HK-2 (cell line): ENCODE data around the gene RPP40.
"Not testable (repeated sequence)": the region's sequence is repeated elsewhere in the genome, so short reads cannot be mapped to it uniquely, and the experiment has no call there.

ENCODE experiments used
- DNase-seq: peaks from one replicate; pipeline ENCODE4 v3.0.0-alpha.2; 2018; ENCODE audit not compliant: unreplicated experiment

Gene RPP40, protein sequence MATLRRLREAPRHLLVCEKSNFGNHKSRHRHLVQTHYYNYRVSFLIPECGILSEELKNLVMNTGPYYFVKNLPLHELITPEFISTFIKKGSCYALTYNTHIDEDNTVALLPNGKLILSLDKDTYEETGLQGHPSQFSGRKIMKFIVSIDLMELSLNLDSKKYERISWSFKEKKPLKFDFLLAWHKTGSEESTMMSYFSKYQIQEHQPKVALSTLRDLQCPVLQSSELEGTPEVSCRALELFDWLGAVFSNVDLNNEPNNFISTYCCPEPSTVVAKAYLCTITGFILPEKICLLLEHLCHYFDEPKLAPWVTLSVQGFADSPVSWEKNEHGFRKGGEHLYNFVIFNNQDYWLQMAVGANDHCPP

DNA sequence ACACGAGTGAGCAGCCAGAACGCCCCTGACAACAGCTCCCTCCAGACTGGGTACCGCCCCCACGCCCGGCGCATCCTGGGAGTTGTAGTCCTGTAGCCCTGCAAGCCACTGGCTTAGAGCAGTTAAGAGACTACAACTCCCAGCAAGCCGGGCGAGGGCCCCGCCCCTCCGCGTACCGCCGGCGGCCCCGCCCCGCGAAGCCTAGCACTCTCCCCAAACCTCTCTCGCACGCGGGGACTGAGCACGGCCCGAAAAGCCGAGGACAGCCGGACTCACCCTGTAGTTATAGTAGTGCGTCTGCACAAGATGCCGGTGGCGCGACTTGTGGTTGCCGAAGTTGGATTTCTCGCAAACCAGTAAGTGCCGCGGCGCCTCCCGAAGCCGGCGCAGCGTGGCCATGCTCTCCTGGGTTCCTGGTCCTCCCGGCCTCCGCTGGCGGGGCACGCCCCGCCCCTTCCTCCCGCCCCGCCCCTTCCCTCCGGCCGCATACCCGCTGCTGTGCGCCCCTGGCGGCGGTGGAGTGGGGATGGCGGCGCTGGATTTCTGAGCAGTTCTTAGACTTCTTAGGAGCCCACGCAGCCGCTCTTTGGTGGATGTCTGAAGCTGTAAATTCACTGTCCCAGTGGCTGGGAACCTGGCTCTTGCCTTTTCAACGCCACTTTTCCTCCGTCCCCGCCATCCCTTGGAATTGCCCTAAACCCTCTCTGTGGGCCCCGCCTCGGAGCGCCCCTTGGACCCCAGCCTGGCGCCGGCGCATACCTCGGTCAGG, at the start of gene RPP40:
TSS of gene RPP40 (minus strand) at position 434 of the 769 bp plus-strand sequence. CDS start at position 399, 35 bp downstream.
- DNase-seq = peak; percentile 98

DNA sequence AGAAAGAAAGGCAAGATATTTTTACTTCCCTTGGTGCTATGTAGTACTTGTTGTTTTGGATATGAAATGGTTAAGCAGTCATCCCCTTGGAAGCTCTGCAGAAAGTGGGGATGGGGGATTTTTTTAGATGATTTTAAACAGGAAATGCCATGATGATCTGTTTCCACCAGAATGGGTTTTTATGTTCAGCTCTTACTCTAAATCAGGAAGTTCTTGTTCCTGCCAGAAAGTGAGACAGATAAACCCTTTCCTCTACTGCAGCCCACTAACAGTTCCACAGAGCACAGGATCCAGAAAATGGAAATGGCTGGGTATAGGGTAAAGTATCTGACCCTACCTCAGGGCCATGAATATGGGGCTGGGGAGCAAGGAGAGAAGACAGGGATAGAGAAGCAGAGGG, 49.2 kb upstream of the RPP40 start:
- no peak for DNase-seq

DNA sequence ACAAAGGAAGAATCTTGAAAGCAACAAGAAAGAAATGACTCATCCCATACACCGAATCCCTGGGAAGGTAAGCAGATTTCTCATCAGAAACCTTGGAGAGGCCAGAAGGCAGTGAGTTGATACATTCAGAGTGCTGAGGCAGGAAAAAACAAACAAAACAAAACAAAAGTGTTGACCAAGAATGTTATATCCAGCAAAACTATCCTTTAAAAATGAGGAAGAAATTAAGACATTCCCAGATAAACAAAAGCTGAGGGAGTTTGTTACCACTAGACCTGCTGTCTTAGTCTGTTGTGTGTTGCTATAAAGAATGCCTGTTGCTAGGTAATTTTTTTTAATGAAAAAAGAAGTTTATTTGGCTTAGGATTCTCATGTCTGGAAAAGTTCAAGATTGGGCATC, 47.6 kb upstream of the RPP40 start:
- no peak for DNase-seq

DNA sequence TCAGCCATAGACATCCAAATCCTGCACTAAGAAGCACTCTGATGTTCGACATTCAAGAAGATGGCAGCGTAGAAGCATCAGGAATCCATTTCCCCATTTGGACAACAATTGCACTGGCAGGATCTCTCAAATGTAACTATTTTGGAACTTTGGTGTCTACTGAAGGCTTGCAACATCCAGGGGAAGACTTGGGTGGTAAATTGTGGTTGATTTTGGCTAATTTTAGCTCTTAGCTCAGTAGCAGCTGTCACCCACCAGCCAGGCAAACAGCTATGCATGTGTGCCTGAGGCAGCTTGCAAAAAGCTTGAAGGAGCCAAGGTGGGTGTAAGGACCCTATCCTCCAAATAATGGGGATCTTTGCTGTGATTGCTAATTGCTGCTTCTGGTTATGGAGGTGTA, 46.2 kb upstream of the RPP40 start:
- DNase-seq = no peak

DNA sequence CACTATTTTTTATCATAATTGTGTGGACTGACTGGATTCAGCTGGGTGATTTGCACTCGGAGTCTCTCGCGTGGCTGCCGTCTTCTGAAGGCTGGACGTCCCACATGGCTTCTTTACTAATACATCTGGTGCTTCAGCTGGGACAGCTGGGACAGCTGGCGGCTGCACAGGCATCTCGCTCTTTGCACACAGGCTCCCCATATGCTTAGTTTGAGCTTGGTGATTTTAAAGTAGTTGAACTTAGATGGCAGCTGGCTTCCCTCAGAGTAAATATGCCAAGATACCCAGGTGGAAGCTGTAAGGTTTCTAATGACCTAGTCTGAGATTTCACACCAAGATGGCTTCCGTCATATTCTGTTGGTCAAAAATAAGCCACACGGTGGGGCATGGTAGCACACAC, 42.6 kb upstream of the RPP40 start:
- DNase-seq = no peak

DNA sequence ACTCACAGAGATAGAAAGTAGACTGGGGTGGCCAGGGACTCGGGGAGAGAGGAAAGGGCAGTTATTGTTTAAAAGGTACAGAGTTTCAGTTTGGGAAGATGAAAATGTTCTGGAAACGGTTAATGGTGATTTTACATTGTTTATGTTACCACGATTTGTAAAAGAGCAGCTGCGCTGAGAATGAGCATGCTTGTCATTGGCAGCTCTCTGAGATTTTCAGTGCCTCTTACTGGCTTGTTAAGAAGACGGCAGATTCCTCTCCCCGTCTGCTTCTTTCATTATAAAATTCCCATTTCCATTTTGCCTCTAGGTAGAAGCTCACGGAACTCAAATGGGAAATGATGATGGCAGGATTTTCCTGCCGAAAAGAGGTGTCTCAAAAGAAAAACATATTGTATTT, 41.6 kb upstream of the RPP40 start:
- DNase-seq = no peak

DNA sequence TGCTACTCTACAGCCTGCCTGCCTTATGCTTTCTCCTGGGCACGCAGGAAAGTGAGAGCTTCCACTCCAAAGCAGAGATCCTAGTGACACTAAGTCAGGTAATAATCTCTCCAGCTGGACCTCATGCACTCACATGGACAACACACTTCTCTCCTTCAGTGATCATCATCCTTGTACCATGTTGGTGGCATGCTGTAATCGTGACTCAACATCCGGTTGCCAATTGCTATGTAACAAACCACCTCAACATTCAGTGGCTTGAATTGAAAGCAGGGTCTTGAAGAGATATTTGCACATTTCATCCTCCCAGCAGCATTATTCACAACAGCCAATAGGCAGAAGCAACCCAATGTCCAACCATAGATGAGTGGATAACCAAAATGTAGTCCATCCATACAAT, 41.0 kb upstream of the RPP40 start:
- no peak for DNase-seq

DNA sequence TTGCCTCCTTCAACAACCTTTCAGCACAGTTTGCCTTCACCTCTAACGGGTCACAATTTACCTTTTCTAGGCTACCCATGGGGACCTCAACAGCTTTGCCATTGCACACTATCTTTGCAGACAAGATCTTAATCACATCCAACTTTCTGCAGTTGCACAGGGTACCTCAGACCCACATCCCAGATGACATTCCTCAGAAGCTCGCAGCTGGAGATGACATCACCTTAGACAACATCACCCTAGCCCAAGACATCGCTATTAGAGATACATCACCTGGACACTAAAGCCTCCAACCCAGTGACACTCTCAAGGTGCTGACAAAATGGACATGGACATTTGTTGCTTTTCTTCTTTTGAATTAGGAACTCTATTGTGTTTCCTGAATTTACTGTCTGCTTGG, 38.6 kb upstream of the RPP40 start:
- DNase-seq = no peak

DNA sequence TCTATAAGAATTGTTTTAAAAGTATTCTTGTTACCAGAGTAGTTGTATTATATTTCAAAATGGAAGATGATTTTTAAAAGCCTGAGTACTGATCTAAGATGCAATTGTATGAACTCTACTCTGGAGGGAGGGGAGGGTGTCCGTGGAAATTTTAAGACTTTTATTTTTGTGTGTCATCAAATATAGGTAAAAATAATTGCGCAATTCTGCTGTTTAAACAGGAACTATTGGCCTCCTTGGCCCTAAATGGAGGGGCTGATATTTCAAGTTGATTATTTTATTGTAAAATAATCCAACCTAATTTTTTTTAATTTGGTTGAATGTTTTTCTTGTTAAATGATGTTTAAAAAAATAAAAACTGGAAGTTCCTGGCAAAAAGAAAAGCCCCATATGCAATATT, 38.1 kb upstream of the RPP40 start:
- no peak for DNase-seq

DNA sequence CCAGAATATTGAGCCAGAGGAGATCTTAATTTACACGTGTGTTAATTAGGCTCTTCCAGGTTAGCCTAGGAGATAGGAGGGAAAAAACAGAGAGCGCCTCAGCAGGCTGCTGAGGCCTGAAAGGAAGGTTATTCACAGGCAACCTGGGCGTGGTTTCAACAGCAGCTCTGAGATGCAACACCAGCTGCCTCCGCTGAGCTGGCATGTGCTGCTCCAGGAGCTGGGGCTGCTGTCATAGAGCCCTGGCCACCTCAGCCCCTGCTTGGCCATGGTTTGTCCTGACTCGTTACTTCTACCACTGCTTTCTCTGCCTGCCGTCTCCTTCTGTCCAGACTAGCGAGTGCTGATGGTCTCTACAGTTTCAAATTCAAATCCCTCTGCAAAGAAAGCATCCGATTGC, 32.4 kb upstream of the RPP40 start:
- no peak for DNase-seq

DNA sequence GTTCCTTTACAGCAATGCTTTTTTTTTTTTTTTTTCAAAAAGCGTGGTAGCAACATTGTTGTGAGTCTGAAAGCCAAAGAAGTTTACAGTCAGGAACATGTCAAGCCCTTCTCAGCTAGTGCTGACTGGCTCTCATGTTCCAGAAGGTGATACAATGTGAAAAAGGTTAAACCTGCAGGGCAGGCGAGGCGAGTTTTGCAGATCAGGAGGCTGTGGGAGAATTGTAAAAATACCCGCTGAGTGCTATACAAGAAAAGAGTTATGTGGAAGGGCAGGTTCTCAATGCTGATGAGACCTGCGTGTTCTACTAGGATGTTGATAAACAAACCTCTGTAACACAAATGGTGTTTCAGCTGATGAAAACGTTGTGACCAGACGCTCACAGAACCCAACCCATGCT, 30.9 kb upstream of the RPP40 start:
- DNase-seq = no peak

DNA sequence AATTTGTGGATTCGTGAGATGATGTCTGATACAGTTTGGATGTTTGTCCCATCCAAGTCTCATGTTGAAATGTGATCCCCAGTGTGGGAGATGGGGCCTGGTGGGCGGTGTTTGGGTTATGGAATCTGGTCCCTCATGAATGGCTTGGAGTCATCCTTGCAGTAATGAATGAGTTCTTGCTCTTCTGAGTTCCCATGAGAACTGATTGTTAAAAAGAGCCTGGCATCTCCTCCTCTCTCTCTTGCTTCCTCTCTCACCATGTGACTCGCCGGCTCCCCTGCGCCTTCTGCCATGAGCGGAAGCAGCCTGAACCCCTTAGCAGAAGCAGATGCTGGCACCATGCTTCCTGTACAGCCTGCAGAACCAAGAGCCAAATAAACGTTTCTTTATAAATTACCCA, 30.5 kb upstream of the RPP40 start:
- no peak for DNase-seq

DNA sequence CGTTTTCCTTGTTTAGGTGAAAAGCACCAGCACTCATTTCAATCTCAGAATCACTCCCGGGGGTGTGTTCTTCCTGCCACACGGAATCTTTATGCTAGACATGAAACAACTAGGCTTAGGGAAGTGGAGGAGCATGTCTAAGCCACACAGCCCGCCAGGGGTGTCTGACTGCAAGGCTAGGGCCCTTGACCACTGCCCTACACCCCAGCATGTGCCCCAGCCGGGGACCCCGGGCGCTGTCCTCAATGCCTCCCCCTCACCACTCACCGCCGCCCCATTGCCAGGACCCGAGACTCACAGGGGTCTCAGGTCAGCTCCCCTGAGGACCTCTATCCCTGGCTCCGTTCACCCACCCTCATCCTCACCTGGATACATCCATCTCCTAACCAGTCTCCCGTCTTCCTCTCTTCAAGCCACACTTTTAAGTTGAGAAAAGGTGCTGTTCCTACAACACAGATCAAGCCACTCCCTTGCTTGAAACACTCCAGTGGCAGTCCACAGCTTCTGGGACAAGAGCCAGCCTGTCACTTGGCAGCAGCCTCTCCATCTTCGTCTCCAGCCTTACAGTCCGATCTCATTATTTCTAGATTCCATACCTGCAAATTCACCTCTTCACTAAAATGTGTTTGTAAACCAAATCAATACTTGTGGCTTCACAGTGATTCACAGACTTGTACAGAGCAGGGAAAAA, 29.5 kb upstream of the RPP40 start:
- DNase-seq = not testable (repeated sequence)

DNA sequence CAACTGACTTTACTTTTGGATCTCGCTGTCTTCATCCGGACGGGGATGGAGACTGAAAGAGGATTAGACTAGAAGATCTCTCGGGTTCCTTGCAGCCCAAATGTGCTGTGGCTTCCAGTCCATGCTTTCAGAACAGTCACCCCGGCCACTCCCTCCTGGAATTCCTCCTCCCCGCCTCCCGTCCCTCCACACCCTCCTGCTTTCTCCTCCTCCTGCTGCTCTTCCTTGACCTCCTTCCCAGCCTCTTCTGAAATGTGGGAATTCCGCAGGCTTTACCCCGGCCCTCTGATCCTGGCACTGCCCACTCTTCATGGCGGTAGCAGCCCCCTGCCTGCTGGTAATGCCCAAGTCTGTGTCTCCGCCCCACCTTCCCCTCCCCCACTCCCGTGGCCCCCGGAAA, 28.9 kb upstream of the RPP40 start:
- DNase-seq = not testable (repeated sequence)

DNA sequence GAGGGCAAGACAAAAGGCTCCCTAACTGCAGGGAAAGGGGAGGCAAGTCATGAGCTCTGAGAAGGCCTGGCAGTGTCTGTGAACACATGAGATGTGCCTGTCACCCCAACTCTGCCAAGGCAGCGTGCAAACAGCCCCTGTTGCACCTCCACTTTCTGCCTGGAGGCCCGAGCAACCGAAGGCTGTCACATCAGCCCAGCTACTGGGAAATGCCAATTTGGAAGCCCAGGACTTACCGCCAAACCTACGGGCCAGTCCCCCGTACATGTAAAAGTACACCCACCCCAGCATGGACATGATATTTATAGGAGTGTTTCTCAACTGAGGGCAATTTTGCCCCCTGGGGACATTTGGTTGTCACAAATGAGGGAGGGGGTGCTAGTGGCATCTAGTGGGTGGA, 27.3 kb upstream of the RPP40 start:
- no peak for DNase-seq

DNA sequence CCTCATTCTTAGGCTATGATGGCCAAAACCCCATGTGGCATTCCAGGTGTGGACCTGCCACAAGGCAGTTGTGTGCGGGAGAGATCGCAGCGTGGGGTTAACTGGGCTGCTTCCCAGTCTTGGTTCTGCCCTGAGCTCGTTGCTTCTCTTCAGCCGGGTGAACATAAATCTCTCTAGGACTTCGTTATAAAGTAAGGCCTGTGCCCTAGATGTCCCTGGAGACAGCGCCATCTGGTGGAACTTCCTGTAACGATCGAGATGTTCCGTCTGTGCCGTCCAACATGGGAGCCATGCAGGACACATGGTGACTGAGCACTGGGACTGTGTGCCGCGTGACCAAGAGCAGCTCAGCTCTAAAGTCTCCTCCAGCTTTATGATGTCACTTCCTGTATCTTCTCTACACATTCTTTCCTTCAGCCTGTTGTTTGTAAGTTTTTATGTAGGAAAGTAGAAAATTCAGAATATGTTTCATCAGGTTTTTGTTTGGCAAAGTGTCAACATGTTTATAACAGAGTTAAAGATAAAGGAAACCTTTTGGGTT, 26.8 kb upstream of the RPP40 start:
- DNase-seq = peak; percentile 64

DNA sequence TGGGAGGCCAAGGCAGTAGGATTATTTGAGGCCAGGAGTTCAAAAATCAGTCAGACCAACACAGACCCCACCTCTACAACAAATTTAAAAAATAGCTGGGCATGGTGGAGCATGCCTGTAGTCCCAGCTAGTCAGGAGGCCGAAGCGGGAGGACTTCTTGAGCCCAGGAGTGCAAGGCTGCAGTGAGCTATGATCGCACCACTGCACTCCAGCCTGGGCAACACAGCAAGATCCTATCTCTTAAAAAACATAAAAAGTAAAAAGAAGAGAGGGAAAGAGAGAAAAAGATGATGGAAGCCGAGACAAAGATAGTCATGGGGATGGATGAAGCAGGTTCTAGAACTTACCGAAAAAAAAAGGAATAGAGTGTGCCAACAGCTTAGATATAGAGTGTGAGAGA, 25.8 kb upstream of the RPP40 start:
- DNase-seq = no peak

DNA sequence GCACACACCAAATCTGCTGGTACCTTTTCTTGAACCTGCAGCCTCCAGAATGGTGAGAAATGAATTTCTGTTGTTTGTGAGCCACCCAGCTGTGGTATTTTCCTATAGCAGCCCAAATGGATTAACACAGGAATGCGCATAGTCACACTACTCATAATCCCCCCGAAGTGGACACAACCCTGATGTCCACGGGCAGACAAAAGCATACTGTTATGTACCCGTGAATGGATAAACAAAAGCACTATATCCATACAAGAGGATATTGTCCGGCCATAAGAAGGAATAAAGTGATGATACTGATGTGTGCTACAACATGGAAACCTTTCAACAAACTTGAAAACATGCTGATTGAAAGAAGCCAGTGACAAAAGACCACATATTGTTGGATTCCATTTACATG, 25.1 kb upstream of the RPP40 start:
- no peak for DNase-seq

DNA sequence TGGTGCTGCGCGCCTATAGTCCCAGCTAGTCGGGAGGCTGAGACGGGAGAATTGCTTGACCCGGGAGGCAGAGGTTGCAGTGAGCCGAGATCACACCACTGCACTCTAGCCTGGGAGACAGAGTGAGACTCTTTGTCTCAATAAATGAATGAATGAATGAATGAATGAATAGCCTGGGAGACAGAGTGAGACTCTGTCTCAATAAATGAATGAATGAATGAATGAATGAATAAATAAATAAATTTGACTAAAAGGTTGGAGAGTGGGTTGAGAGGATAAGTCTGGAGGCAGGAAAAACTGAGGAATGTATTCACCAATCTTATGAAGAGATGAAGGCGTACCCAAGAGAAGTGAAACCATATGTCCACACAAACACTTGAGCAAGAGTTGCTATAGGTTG, 24.5 kb upstream of the RPP40 start:
- no peak for DNase-seq

DNA sequence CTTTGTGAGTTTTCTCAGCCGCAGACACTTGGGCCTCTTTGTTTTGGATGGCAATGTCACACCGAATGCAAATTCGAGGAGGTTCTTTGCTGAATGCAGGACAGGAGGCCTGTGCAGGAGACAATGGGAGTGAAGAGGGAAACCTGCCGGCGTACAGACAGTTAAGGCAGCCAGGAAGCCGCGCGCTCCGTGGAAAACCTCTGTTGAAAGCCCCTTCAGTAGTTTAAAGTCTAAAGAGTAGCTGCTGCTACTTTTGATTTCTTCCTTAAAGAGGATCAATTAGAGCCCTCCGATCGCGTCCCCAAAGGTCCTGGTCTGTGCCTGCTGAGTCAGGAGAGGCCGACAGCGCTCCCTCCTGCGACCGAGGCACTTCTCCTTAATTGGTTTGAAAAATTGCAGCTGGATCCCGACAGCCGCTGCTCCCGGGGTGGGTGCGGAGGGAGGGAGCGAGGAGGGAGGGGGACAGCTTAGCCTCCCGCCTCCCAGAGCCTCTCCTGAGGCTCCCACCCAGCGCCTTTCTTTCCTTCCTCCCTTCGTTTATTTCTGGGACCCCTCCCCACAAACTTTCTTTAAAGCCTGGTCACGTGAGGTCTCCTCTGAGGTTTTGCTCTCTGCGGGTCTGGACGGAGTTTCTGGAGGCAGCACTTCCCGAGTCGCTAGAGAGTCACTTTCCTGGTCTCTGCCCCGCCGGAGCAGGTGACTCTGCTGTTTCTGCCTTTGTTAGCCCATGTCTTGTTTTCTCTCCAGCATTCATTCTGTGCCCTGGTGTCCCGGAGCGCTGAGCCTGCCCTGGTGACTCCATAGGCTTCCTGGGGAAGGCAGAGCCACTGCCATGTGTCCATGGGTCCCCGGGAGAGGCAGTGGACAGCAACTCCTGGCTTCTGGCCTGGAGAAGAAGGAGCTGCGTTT, 22.3 kb upstream of the RPP40 start:
- no peak for DNase-seq

DNA sequence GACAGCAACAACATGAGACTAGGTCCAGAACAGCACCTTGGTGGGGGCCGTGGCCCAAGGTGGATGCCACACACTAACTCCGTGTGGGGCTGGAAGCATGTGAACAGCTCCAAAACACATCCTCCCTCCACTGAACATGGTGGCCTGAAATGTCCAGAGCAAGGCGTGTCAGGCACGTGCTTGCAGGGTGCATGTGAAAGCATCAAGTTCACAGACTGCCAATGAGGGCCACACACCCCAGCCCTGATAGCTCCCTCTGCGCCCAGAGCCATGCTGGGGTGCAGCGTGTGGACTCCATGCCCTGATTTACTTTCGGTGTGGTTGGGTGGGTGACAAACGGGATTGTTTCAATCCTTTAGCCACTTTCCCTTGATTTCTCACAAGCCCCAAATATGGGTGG, 20.1 kb upstream of the RPP40 start:
- DNase-seq = no peak

DNA sequence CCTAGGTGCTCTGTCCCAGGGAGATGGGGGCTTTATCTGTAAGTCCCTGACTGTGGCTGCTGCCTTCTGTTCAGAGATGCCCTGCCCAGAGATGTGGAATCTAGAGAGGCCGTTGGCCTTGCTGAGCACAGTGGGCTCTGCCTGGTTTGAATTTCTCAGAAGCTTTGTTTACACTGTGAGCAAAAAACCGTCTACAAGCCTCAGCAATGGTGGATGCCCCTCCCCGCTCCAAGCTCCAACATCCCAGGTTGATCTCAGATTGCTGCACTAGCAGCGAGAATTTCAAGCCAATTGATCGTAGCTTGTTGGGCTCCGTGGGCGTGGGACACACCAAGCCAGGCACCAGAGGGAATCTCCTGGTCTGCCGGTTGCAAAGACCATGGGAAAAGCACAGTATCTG, 16.3 kb upstream of the RPP40 start:
- no peak for DNase-seq
